Skeletal muscle satellite cell (primary cell): ENCODE measurements around the gene ROR1.

ENCODE experiments used
- H3K27me3 ChIP-seq: 2 replicates; pipeline ENCODE4 v1.7.0; 2013; ENCODE audit warnings: low read length; ENCODE audit not compliant: control insufficient read depth, insufficient read depth
- H3K36me3 ChIP-seq: 2 replicates; pipeline ENCODE4 v1.7.0; 2013; ENCODE audit warnings: mild to moderate bottlenecking, control low read depth, low read length; ENCODE audit not compliant: insufficient read depth
- H3K4me1 ChIP-seq: 2 replicates; pipeline ENCODE4 v1.7.0; 2013; ENCODE audit warnings: low read length; ENCODE audit not compliant: control insufficient read depth, insufficient read depth
- H3K4me2 ChIP-seq: 2 replicates; pipeline ENCODE4 v1.7.0; 2013; ENCODE audit warnings: mild to moderate bottlenecking, low read length
- H3K4me3 ChIP-seq: 2 replicates; pipeline ENCODE4 v1.7.0; 2013; ENCODE audit warnings: low read length
- H3K9ac ChIP-seq: 2 replicates; pipeline ENCODE4 v1.7.0; 2013; ENCODE audit warnings: mild to moderate bottlenecking, low read depth, low read length, moderate library complexity
- H3K9me3 ChIP-seq: replicated peaks from 2 replicates; pipeline ENCODE4 v1.7.0; 2013; ENCODE audit warnings: mild to moderate bottlenecking, control low read depth, low read length

ROR1 gene

GRCh38 chr1:63828322-63829044 is 54.7 kb downstream of the ROR1 start:
- Histone ChIP-seq H3K27me3 (no peaks in the 10 kb centered on the region), H3K4me3 (no peak overlapping the region), H3K4me1 (peaks cover 35% of the 10 kb centered on the region), H3K4me2 (no peak overlapping the region), H3K9me3 (no peaks in the 10 kb centered on the region), H3K36me3 (no peaks in the 10 kb centered on the region), H3K9ac (no peak overlapping the region)

- no peaks in the 10 kb centered on the region for H3K36me3 ChIP-seq
- H3K9ac ChIP-seq: no peak overlapping the region
- no peak overlapping the region for H3K4me3 ChIP-seq
- H3K4me1 ChIP-seq: peaks cover 31% of the 10 kb centered on the region
- H3K27me3 ChIP-seq: no peaks in the 10 kb centered on the region
- H3K4me2 ChIP-seq: peak overlapping the region; percentile 48
- no peaks in the 10 kb centered on the region for H3K9me3 ChIP-seq
Observed at GRCh38 chr1:63829349-63830327, 55.8 kb downstream of the ROR1 start.

DNA sequence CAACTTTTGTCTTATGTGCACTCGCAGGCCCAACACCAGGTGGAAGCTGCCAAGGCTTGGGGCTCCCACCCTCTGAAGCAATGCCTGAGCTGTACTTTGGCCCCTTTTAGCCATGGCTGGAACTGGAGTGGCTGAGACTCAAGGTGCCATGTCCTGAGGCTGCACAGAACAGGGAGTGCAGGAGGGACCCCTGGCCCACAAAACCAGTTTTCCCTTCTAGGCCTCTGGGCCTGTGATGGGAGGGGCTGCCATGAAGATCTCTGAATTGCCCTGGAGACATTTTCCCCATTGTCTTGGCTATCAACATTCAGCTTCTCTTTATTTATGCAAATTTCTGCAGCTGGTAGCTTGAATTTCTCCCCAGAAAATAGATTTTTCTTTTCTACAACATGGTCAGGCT is 57.6 kb downstream of the ROR1 start:
- Histone ChIP-seq H3K9me3 (no peaks in the 10 kb centered on the region), H3K4me1 (peaks cover 34% of the 10 kb centered on the region), H3K4me2 (no peak overlapping the region), H3K36me3 (no peaks in the 10 kb centered on the region), H3K27me3 (no peaks in the 10 kb centered on the region), H3K9ac (no peak overlapping the region), H3K4me3 (no peak overlapping the region)

DNA sequence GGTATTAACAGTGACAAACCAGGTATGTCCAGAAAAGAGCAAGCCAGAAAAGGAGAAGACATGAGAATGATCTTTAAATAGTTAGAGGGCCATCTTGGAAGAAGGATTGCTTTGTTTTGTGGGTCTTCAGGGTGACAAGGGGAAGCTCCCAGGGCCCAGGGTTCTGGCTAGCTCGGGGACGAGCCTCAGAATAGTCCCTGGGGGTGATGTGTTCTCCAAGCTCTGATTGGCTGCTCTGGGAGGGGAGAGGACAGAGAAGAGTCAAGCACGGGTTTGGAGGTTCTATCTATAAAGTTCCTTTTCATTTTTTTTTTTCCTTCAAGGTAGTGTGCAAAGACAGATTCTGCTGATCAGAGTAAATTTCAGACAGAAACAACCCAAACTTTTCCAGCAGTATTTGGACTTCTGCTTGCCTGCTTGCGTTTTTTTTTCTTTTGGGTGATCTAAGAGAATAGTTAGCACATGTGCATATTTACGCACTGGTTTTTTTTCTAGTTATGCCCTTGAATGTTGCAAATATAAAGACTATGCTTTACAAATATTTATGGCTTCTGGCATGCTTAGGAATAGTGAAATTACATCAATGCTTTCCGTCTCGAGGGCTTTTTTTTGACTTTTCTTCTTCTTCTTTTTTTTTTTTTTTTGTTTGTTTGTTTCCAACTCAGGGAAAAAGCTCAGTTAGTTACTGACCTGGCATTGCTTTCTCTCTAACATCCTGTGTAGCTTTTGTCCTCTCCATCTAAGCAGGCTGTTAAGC is 59.7 kb downstream of the ROR1 start:
- H3K4me3 ChIP-seq: no peak overlapping the region
- peaks cover 18% of the 10 kb centered on the region for H3K4me1 ChIP-seq
- no peak overlapping the region for H3K9ac ChIP-seq
- no peak overlapping the region for H3K4me2 ChIP-seq
- H3K27me3 ChIP-seq: no peaks in the 10 kb centered on the region
- H3K9me3 ChIP-seq: no peaks in the 10 kb centered on the region
- H3K36me3 ChIP-seq: no peaks in the 10 kb centered on the region

- Histone ChIP-seq H3K27me3 (no peaks in the 10 kb centered on the region), H3K4me3 (no peak overlapping the region)
Observed at GRCh38 chr1:63835128-63835527, 61.3 kb downstream of the ROR1 start.

GRCh38 chr1:63836374-63836773 is 62.6 kb downstream of the ROR1 start:
- Histone ChIP-seq H3K9me3 (no peaks in the 10 kb centered on the region), H3K4me2 (no peak overlapping the region), H3K4me3 (no peak overlapping the region), H3K9ac (no peak overlapping the region), H3K27me3 (no peaks in the 10 kb centered on the region), H3K4me1 (peaks cover 10% of the 10 kb centered on the region), H3K36me3 (no peaks in the 10 kb centered on the region)

More at GRCh38 chr1:63835128-63835527, 61.3 kb downstream of the ROR1 start:
- peaks cover 10% of the 10 kb centered on the region for H3K4me1 ChIP-seq
- no peaks in the 10 kb centered on the region for H3K36me3 ChIP-seq
- no peaks in the 10 kb centered on the region for H3K9me3 ChIP-seq
- no peak overlapping the region for H3K4me2 ChIP-seq
- no peak overlapping the region for H3K9ac ChIP-seq

- Histone ChIP-seq H3K4me1 (peaks cover 10% of the 10 kb centered on the region), H3K9me3 (no peaks in the 10 kb centered on the region), H3K4me2 (no peak overlapping the region), H3K27me3 (no peaks in the 10 kb centered on the region), H3K9ac (no peak overlapping the region), H3K36me3 (no peaks in the 10 kb centered on the region), H3K4me3 (no peak overlapping the region)
Observed at GRCh38 chr1:63836830-63837229, 63.0 kb downstream of the ROR1 start.

DNA sequence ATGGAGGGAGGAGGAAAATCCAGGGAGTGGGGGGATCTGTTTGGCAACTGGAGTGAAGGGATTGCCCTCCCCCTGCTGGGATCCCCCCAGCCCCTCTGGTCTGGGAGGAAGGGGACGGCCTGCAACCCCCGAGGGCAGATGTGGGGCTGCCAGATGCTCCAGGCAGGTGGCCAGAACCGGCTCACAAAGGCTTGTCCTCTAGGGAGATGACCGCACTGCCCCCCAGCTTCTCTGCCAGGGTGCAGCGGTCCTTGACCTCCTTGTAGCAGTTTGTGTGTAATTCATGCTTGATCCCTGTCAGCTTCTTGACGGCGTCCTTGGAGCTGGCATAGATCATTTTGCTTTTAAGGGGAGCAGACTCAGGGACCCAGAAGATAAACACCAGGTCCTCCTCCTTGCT is 69.2 kb downstream of the ROR1 start:
- Histone ChIP-seq H3K27me3 (no peaks in the 10 kb centered on the region), H3K4me3 (no peak overlapping the region), H3K4me2 (no peak overlapping the region), H3K4me1 (peaks cover 16% of the 10 kb centered on the region), H3K36me3 (peaks cover 3% of the 10 kb centered on the region), H3K9ac (no peak overlapping the region), H3K9me3 (no peaks in the 10 kb centered on the region)

DNA sequence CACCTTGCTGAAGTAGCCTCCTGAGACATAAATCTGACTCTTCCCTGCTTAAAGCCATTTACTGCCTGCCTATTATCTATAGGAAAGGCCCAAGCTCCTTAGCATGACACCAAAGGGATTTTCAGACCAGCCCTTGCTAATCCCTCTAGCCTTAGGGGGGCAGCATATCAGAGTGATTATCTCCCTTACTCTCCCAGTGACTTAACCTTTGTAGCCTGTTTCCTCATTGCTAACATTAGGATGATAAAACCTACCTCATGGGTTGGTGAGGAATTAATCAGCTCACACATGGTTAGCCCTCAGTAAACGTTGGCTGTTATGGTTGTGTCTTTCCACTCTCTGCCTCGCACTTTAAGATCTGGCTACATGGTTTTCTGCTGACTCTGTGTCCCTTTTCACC is 70.1 kb downstream of the ROR1 start:
- Histone ChIP-seq H3K9me3 (no peaks in the 10 kb centered on the region), H3K27me3 (no peaks in the 10 kb centered on the region), H3K36me3 (peaks cover 3% of the 10 kb centered on the region), H3K9ac (no peak overlapping the region), H3K4me1 (peaks cover 16% of the 10 kb centered on the region), H3K4me3 (no peak overlapping the region), H3K4me2 (no peak overlapping the region)

DNA sequence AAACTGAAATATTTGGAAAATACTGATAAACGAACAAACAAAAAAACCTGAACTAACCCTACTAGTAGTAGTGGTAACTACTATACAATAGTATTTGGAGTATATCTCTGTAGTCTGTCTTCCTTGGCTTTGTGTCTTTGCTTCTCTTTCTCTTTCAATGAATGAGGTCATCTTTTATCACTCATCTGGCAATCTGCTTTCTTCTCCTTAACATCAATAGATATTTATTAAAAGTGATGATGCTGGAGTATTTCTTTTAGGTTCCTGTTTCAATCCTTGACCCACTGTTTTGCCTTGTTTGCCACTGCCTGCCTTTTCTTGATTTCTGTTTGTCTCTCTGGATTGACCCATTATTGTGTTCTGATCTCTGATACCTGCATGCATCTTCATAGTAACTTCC is 71.5 kb downstream of the ROR1 start:
- Histone ChIP-seq H3K4me3 (no peak overlapping the region), H3K4me1 (peaks cover 16% of the 10 kb centered on the region), H3K36me3 (peaks cover 3% of the 10 kb centered on the region), H3K9ac (no peak overlapping the region), H3K27me3 (no peaks in the 10 kb centered on the region), H3K4me2 (no peak overlapping the region), H3K9me3 (no peaks in the 10 kb centered on the region)

GRCh38 chr1:63847308-63847910 is 73.6 kb downstream of the ROR1 start:
- Histone ChIP-seq H3K9me3 (no peaks in the 10 kb centered on the region), H3K4me2 (no peak overlapping the region), H3K36me3 (peaks cover 3% of the 10 kb centered on the region), H3K9ac (no peak overlapping the region), H3K27me3 (no peaks in the 10 kb centered on the region), H3K4me1 (peaks cover 12% of the 10 kb centered on the region), H3K4me3 (no peak overlapping the region)
